ENCODE measurements around the gene RNF181.

DNA sequence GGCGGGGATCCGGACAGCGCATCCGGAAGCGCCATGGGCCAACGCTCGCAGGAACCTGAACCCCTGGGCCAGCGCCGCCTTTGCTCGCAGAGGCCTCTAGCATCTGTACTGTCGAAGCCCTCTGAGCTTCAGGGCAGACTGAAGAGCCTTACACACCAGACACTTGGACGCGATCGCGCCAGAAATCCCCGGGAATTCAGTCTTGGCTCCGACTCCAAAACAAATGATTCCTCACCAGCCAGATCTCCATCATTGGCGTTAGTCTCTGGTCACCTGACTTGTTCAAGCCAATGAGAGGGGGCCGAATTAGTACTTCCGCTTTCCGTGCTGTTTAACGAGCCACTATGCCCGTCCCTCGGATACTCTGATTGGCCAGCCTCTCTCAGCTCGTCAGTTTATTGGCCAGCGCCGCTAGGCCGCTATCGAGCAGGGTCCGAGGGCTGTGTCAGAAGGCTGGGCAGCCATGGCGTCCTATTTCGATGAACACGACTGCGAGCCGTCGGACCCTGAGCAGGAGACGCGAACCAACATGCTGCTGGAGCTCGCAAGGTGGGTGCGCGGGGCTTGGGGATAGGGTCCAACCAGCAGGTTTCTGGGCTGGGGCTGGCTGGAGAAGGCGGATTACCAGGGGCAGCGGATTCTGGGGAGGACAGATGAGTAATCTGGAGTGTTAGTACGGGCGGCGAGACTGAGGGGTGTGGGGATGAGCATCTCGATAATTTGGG lies at the start of gene RNF181:
- TF ChIP-seq, protein P1, sequence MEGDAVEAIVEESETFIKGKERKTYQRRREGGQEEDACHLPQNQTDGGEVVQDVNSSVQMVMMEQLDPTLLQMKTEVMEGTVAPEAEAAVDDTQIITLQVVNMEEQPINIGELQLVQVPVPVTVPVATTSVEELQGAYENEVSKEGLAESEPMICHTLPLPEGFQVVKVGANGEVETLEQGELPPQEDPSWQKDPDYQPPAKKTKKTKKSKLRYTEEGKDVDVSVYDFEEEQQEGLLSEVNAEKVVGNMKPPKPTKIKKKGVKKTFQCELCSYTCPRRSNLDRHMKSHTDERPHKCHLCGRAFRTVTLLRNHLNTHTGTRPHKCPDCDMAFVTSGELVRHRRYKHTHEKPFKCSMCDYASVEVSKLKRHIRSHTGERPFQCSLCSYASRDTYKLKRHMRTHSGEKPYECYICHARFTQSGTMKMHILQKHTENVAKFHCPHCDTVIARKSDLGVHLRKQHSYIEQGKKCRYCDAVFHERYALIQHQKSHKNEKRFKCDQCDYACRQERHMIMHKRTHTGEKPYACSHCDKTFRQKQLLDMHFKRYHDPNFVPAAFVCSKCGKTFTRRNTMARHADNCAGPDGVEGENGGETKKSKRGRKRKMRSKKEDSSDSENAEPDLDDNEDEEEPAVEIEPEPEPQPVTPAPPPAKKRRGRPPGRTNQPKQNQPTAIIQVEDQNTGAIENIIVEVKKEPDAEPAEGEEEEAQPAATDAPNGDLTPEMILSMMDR (conservative IDR thresholded peaks at IDR 0.05) = no peak
- TF ChIP-seq EZH2 (IDR thresholded peaks at IDR 0.05; ENCODE audit: low read depth) = no peak
